ENCODE data around the gene SGPP2.
"Not testable (repeated sequence)": the region's sequence is repeated elsewhere in the genome, so short reads cannot be mapped to it uniquely, and the experiment has no call there.

SGPP2 gene

DNA sequence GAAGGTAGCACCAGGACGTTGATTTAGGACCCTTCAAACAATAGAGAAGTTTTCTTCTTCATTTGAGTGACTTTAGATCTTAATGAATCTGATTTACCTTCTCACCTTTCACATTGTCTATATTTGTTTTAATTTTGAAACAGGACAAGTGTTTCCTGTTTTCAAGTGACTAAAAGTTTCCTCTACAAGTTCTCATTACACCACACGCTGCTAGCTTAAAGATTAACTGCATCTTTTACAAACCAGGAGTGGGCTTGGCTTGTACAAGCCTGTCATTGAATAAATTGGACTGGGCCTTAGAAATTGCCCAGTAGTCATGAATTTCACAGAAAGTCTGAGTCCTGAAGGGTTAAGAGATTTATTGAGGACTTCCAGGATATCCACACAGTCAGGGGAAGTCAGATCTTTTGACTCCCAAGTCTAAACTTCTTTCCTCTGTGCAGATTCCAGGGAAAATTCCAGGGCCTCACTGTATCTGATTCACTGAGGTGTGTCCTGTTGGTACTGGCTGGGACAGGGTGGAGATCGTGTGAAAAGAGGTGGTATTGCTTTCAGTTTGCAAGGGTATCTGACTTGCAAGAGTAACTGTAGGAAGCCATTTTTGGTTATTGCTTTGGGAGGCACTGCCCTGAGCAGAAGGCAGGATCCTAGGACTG is 3.4 kb downstream of the SGPP2 start:
- DNase-seq (ENCODE audit: low spot score), result no peak

DNA sequence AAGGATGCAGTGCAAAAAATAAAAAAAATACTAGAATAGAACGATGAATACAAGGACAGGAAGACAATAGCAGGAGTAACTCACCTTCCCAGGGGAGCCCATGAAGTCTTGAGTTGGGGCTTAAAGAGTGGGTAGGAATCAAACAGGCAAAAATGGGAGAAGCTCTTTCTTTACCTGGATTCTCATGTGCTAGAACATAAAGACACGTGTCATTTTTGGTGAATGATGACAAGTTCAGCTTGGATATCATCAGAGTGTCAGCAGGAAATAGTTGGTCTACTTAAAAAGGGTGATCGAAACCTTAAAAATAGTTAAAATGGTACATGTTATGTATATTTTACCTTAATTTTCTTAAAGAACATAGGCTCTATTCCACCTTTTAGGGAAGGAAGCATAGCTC is 5.7 kb downstream of the SGPP2 start:
- no peak for DNase-seq (ENCODE audit: low spot score)

DNA sequence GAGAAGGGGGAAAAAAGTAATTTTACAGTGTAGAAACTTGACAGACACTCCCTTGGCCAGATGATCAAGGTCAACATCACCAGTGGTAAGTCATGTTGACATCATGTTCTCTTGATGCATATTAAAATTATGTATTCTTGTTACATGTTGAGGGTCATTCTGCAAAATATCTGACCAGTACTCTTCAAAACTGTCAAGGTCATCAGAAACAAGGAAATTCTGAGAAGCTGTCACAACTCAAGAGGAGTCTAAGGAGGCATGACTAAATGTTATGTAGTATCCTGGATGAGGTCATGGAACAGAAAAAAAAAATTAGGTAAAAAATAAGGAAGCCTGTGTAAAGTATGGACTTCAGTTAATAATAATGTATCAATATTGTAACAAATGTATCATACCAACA is 6.3 kb downstream of the SGPP2 start:
- DNase-seq (ENCODE audit: low spot score), result no peak

DNA sequence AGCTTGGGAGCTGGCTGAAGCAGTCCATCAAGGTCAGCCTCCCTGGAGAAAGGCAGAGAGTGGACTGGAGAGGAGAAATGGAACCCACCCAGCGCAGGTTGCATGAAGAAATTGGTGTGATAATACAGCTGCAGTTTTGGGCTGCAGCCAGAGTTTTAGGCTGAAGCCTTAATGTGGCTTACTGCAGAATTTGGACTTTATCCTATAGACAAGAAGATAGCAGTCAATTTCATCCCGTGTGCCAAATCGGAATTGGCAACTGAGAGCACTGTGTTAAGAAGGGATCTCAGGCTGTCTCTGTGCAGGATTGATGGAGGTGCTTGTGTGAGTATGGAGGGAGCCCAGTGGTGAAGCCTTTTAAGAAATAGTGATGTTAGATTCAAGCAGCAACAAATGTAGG is 7.5 kb downstream of the SGPP2 start:
- no peak for DNase-seq (ENCODE audit: low spot score)

DNA sequence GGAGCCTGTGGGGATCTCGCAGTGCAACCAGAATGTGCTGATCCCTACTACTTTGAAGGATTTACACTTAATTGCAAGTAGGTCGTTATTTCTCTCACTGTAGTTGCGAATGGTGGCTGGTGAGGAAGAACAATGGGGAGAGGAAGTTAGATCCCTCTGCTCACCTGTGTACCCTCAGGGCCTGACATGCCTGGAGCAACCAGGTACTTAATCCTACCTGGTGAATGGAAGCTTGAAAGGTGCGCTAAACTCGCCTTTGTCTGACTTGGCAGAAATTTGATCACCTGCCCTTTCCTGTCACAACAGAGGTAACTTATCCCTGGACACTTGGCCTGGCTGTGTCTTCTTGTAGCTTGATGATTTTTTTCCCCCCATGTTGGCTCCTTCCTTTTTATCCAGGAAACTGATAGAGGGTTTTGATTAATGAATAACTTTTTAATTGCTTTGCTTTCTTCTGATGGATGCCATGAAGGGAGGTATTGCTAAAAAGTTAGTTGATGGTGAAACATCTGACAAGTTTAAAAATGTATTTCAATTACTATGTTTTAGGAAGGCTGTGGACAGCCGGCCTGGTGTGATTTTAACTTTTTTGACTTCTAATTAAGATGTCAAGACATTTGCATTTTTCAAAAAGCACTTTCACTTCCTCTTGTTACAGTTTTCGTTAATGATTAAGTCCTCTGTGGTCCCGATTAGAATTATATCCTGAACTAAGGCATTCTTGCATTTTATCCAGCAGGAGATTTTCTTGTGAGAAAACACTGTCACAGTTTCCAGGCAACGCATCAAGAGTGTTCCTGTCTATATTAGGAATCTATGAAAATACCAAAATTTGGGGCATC is 9.2 kb downstream of the SGPP2 start:
- DNase-seq (ENCODE audit: low spot score), result no peak

DNA sequence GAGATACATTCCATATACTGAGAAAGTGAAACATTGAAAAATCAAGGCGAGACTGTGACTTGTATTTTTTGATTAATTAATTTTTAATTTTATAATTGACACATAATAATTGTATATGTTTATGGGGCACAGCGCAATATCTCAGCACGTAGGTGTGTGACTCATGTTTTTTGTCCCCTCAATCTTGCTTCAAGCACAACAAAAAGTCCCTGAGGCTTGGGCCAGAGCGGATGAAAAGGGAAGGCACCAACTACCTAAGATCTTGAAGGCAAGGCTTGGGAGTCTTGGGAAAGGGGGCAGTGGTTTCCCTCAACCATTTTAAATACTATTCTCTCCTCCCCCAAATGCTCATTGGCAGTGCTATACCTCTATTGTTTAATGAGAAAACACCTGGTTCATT is 9.9 kb downstream of the SGPP2 start:
- DNase-seq (ENCODE audit: low spot score), result no peak

DNA sequence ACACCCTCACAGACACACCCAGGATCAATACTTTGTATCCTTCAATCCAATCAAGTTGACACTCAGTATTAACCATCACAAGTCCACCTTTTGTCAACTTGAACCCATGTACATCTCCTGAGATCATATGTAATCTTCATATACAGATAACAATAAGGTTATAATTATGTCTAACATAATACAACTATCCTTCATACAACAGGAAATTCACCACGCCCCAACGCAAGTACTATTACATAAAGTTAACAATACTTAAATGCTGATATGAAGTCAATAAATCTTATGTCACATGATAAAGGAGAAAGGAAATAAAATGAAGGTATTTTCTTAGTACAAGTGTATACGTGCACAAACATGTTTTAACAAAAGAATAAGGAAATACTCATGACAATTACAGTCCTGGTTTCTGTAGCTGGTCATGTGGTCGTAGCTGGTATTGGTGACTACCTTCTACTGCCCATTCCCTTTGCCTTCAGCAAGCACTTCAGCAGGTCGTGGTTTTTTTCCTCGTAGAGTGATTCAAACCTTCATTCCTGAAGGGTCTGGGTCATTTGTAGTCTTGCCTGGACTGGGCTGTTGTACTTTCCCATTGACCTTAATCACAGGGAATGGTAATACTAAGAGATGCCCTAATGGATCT is 11.2 kb downstream of the SGPP2 start:
- not testable (repeated sequence) for DNase-seq (ENCODE audit: low spot score)

DNA sequence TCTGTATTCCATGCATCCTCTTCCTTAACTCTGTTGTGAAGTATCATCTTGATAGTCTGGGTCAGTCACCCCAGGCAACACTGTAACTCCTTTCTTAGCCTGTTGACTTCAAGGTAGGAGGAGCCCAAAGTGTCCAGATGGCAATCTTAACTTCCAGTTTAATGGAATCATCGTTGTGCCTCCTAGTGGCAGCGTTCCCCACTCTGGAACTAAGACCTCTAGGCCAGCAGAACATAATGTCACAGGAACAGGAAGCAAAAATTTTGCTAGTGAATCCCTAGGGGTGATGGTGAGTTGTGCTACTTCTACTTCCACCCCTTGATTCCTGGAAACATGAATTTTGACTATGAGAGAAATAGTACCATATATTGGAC is 11.7 kb downstream of the SGPP2 start:
- no peak for DNase-seq (ENCODE audit: low spot score)

DNA sequence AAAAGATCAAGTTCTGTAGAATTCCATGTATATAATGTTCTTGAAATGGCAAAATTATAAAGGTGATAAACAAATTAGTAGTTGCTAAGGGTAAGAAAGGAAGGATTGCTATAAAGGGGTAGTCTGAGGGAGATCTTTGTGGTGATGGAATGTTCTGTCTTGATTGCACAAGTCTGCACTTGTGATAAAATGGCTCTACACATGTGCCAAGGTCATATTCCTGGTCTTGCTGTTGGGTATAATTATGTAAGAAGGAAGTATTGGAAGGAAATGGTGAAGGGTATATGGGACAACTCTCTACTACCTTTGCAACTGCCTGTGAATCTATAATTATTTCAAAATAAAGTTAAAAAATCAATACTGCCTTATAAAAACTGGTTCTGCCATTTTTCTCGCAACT is 15.3 kb downstream of the SGPP2 start:
- DNase-seq (ENCODE audit: low spot score), result no peak

DNA sequence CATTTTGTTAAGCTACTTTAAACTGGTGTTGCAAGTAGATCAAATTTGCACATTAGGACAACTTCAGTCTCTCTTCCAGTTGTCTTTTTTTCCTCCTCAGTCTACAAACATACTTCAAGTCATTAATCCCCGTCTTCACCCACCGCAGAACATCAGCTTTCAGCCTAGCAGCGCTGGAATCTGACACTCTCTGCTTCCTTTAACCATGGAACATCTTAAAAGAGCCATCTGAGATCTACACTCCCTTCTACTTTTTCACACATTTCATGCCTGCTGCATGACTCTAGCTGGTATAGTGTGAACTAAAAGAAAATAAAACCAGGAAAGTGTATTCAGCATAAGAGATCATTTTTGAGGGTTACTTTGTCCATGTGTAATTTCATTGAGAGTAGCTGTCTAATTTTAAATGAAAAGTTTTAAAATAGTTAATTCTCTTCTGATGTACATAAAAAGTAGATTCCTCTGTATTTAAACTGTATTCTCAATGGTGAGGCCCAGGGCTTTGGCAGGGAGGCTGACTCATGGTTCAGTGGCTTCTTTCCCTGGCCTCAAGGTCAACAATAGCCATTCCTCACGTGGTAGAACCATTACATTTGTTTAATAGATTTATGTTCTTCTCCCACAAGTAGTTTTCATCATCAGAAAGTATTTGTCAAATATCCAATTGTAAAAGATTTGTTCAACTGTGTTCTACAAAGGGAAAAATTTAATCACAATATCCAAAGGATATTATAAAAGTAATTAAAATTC is 16.5 kb downstream of the SGPP2 start:
- DNase-seq (ENCODE audit: low spot score), result peak; percentile 18

DNA sequence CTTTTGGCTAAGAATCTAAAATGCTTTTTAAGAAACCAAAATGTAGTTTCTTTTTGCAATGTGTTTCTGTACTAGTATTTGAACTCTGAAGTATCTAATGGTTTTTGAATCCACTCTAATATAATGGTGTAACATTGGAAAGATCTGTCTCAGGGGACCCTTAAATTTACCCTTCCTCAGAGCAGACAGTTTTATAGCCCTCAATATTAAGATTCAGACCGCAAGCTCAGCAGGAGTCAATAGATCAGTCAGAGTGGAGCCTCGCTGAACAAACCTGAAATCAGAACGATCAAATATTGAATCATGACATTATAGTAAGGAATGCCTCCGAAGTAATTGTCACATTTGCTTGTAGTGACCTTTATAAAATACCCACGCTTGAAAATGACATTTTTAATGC is 18.3 kb downstream of the SGPP2 start:
- DNase-seq (ENCODE audit: low spot score), result no peak

DNA sequence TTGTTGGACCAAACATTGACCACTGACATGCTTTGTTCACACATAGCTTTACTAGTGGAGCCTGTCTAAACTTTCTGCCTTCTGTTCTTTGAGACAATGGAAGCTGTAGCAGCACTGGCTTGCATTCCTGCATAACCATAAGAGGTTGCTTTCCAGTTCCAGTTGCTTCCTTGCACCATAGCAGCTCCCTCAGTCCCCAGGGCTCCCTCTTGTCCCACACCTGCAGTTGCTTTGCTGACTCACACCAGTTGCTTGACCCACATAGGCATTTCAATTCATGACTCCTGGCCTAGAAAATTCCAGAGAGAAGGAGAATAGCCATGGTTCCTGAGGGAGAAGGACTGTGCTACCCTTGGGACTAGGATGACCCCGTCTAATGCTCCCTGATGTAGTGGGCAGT is 20.9 kb downstream of the SGPP2 start:
- DNase-seq (ENCODE audit: low spot score), result no peak

DNA sequence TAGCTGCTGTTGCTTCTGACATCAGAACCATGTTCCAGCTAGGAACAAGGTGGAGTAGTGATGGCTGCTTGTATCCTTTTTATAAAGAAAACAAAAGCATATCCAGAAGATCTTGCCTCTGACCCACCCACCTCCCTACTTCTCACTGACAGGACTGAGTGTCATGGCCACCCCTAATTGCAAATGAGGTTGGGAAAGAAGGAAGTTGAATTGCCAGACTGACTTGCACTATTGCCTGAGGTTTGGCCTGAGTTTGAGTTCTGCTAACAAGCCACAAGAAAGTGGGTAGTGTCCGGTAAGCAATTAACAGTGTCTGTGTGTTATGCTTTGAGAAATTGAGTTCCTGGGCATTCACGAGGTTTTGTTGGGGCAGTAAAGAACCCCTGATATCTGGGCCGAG is 22.8 kb downstream of the SGPP2 start:
- no peak for DNase-seq (ENCODE audit: low spot score)

DNA sequence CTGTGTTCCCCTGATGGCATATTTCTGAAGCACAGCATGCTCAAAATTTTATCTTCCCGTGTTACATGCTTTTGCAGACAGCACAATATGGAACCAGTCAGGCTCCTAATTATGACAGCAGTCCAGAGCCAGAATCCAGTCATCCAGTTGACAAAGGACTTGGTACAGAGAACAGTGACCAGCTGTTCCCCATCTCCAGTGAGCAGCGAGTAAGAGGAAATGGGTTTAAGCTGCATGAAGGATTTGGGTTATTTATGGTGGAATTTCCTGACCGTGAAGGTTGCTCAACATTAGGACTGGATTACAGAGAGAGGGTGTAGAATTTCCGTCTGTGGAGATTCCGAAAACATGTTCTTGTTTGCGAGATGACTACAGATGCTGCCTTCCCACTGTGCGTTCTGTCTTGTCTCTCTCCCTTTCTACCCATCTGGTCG is 24.4 kb downstream of the SGPP2 start:
- DNase-seq (ENCODE audit: low spot score), result no peak

DNA sequence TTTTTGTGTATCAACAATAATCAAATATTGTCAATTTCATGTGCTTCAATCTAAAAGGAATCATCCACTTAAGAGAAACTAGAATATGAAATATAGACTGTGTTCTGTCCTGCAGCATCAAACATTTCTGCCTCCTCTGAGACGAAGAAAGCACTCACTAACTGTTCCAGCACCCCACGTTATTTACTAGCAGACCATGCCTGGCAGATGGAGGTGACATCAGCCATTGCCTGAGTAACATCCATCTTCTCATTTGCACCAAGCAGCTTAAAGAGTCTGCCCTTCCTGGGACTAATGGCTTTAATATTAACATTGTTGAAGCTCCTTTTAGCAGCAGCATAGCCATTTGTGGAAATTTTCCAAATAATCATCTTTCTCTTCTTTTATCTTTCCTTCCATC is 25.7 kb downstream of the SGPP2 start:
- no peak for DNase-seq (ENCODE audit: low spot score)

DNA sequence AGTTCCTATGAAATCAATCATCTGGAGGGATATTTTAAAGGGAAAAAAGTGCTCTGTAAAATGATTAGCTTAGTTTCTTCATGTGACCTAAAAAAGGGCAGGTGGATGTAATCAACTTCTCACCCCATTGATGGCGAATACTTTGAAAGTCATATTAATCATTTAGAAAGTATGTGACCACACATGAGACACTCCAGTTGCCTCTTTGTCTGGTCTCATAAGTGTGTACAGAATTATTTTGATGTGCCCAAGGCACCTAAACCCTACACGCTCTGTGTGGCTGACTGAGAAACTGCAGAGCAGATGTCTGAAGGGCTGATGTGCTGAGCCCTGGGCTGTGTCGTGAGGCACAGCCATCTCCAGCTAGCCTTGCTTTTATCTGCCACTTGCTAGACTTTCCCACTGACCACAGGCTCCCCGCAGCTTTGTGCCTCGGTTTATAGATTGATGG is 26.9 kb downstream of the SGPP2 start:
- DNase-seq (ENCODE audit: low spot score), result no peak

DNA sequence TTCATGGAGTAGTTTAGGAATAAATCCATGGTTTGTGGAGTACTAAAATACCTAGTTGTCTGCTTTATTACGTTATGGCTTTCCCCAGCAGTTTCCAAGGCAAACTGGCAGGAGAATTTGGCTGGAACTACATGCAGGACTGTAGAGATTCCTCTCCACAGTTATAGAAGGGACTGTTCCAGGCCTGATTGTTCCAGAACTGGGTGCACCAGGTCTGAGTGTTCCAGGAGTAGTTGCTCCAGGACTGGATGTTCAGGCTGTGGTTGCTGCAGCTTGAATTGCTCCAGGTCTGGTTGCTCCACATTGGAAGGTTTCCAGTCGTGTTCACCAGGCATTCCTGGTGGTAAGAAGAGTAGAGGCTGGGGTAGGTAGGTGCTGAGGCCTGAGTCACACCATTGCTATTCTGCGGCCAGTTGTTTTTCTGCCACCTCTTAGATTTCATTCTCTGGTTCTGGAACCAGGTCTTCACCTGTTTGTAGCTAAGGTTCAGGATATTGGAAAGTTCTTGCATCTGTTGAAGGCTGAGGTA is 28.1 kb downstream of the SGPP2 start:
- no peak for DNase-seq (ENCODE audit: low spot score)

DNA sequence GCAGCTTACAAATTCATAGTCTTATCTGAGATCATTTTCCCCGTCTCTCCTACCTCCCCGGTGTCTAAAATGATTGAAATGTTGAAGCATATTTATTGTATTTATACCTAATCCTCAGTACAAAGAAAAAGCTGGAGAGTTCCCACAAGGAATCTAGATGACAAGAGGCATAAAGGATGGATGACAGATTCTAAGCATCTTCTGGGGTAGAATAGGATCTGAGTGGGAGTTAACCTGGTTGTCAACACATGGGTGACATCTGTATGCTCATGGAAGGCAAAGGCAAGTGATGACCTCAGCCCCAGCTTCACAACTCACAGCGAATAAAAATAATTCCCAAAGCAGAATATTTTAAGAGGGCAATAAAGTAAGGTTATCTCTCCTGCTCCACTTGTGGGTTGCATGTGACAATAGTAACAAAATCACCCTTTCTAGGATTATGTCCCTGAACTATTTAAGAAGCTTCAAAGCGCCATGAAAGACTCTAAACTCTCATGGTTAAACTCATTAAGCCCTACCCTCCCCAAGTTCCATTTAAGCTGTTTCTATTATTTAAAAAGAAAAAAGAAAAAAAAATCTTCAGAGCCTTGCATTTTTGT is 32.2 kb downstream of the SGPP2 start:
- DNase-seq (ENCODE audit: low spot score), result no peak

DNA sequence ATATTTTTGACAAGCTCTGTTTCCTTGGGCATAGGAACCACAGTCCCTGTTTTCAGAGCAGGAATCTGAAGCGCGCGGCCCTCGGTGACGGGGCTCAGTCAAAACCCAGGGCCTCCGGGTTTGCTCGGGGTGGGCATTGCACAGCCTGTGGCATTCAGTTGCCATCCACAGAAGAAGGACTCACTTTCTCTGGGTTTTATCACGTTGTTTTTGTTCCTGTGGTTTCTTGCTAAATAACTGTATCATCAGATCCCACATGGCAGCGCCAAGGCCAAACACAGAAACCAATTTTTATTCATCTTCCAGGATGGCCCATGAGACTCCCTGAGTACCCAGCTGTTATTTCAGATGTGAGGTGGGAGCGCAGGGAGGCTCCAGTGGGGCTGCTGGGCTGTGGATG is 35.6 kb downstream of the SGPP2 start:
- no peak for DNase-seq (ENCODE audit: low spot score)

DNA sequence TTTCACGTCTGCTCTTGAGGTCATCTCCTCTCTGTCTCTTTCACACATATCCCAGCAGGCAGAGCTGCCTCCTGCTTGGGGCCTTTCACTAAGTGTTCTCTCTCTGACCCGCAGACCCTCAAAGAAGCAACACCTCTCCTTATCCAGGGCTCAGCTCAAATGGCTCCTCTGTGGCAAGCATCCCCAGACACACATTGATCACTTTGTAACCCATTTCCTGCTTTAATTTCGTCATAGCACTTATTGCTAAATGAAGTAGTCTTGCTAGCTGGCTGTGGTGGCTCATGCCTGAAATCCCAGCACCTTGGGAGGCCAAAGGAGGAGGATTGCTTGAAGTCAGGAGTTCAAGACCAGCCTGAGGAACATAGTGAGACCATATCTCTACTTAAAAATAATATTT is 41.4 kb downstream of the SGPP2 start:
- no peak for DNase-seq (ENCODE audit: low spot score)

DNA sequence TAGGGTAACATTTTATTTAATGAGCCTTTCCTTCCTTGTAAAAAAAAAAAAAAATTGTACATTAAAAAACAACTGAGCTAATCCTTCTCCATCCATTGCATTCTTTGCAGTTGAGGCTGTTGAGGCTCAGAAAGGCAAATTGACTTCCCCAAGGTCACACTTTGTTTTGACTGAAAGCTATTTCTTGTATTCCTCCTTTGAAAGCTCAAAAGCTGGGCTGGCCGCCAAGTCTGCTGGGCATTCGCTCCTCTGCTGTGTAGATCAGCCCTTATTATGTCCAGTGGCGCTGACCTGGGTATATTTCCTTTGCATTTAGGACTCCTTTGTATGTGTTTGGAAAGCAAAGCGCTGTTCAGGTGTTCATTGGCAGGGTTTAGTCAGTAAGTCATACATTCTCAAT is 44.0 kb downstream of the SGPP2 start:
- DNase-seq (ENCODE audit: low spot score), result no peak

Measured in kidney capillary endothelial cell (primary cell).